GM21786 (cell line): ENCODE results near the gene SBF1.
"Not testable (repeated sequence)": the region's sequence is repeated elsewhere in the genome, so short reads cannot be mapped to it uniquely, and the experiment has no call there.

ENCODE experiments used
- ATAC-seq: cut with Tn5 transposase; IDR thresholded peaks from one replicate; pipeline ENCODE4 v1.9.1; 2021; ENCODE audit not compliant: unreplicated experiment

The SBF1 gene

GRCh38 chr22:50432131-50432876, 42.5 kb downstream of the SBF1 start:
- no peak for ATAC-seq

DNA sequence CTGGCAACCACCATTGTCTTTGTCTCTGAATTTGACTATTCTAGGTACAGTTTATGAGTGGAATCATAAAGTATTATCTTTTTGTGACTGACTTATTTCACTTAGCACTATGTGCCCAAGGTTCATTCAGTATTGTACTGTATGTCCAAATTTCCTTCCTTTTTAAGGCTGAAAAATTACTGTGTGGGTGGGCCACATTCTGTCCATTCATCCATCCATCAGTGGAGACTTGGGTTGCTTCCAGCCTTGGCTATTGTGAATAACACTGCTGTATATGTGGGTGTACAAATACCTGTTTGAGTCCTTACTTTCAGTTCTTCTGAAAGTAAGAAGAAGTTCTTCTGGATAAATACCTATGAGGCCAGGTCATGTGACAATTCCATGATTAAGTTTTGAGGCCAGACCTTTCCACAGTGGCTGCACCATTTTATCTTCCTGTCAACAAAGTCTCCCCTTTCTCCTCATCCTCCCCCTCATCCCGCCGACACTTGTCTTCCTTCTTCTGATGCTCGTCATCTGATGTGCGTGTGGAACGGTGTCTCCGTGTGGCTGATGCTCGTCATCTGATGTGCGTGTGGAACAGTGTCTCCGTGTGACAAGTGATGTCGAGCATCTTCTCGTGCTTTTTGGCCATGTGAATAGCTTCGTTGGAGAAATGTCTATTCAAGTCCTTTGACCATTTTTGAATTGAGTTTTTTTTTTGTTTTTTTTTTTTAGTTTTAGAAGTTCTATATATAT, 49.5 kb downstream of the SBF1 start:
- no peak for ATAC-seq

DNA sequence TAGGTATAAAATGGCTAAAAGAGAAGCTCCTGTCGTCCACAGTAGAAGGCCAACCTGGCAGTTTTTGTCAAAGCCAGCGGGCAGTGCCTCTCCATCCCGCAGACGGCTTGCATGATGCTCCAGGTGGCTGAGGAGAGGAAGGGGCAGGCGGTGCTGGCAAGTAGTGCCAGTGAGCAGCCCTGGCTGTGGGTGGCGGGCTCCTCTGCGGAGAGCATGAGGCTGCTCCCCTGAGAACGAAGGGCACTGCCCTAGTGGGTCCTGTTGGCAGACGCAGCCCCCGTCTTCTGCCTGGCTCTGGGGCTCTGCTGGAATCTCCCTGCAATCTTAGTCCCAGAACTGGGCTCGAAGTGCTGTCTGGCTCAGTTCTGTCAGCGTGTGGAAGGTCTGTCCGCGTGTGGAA, 50.9 kb downstream of the SBF1 start:
- ATAC-seq = no peak

DNA sequence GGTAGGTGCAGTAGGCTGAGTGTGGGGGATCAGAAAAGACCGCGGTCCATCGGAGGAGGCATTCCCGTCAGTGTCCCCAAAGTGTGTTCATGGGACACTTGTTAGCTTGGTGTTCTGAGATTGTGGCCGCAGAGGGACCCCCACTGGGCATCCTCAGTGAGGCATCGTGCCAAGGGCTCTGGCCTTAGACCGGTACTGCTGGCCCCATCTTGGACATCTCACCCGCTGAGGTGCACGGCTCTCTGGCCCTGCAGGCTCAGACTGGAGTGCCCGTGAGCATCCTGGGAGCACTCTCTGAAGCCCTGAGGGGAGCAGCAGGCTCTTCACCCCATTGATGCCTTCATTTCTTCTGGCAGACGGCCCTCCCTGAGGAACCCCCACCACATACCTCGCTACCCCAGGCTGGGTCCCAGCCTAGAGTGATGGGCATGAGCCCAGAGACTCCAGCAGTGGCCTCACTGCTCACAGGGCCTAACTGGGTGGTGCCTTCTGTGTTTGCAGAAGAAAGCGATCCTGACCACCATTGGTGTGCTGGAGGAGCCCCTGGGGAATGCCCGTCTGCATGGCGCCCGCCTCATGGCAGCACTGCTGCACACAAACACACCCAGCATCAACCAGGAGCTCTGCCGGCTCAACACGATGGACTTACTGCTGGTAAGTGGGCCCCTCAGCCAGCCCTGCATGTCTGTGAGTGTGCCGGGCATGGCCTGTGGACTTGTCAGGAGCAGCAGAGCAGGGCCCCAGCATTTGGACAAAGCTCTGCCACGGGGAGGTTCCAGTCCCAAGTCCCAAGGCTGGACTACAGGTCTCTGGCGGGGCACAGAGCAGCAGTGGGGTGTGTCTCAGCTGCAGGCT, 51.6 kb downstream of the SBF1 start:
- no peak for ATAC-seq

- ATAC-seq = no peak
Measured at GRCh38 chr22:50422046-50422445, 52.8 kb downstream of the SBF1 start.

DNA sequence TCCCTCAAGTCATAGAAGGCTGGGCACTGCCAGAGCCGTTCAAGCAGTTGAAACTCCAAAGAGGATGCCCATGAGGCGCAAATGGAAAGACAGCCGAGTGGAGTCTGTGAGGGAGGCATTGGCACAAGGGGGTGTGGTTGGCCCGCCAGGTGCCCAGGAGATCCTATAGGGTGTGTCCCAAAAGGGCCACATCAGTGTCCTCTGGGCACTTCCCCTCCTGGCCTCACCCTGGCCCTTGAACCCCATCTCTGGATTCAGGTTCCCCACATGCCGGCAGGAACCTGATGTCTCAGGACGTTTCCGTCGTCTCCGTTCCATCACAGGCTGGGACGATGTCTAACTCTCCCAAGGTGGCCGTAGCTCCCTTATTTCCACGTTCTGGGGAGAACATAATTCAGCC, 54.3 kb downstream of the SBF1 start:
- ATAC-seq = no peak

DNA sequence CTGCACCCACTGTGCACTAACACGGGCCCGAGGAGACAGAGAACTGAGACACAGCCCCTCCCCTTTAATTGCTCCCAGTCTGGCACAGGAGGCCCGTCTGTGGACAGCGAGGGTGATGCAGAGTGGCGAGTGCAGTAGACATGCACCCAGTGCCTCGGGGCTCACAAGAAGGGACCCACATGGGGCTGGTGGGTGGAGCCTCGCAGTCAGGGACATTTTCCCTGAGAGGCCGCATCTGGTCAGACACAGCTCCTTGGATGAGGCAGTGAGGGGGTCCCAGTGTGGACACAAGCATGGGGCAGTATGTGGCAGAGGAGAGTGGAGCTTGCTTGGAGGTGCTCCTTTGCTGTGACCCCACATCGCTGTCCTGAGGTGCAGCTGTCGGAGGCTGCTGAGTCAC, 54.8 kb downstream of the SBF1 start:
- no peak for ATAC-seq

- ATAC-seq = no peak
Measured at GRCh38 chr22:50419116-50419515, 55.7 kb downstream of the SBF1 start.

DNA sequence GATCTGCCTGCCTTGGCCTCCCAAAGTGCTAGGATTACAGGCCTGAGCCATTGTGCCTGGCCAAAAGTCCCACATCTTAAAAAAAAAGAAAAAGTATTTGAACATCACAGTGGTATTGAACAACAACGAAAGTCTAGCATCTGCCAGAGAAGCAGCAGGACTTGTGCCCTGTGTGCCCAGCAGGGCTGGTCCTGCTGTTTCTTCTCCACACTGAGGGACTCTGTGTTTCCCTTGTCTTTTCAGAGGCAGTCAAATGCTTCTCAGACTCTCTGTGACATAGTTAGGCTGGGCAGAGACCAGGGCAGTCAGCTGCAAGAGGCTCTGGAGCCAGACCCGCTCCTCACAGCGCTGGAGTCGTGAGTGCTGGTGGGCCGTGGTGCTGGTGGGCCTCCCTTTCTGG, 56.2 kb downstream of the SBF1 start:
- ATAC-seq = no peak

- no peak for ATAC-seq
Measured at GRCh38 chr22:50417411-50418210, 57.2 kb downstream of the SBF1 start.

DNA sequence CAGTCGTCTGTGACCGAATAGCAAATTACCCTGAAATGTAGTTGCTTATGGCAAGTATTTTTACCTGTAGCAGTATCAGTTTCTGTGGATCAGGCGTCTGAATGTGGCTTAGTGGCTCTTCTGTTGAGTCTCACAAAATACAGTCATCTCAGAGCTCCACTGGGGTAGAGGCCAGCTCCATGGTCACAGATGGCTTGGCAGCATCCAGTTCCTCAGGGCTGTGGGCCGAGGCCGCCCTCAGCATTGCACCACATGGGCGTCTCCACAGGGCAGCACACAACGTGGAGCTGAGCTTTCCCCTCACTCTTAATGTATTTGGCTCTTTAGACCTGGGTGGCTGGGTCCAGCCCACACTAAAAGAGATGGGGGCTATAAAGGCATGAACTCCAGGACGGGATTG, 57.8 kb downstream of the SBF1 start:
- ATAC-seq = no peak

DNA sequence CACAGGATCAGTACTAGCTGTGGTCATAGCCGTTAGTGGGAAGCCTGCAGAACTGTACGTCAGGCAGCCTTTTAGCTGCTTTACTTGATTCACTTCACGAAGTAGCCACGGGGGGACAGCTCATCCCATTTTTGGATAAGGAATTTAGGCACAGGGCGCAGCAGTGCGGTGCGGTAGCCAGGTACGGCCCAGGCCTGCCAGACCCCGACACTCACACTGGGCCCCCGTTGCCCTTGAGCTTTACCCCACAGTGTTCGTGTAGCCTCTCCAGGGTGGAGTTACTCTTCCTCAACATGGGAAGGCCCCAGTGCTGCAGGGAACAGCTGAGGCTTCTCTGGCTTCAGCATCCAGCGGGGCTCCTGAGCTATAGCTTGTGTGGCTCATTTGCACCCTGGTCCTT, 59.4 kb downstream of the SBF1 start:
- ATAC-seq = no peak

DNA sequence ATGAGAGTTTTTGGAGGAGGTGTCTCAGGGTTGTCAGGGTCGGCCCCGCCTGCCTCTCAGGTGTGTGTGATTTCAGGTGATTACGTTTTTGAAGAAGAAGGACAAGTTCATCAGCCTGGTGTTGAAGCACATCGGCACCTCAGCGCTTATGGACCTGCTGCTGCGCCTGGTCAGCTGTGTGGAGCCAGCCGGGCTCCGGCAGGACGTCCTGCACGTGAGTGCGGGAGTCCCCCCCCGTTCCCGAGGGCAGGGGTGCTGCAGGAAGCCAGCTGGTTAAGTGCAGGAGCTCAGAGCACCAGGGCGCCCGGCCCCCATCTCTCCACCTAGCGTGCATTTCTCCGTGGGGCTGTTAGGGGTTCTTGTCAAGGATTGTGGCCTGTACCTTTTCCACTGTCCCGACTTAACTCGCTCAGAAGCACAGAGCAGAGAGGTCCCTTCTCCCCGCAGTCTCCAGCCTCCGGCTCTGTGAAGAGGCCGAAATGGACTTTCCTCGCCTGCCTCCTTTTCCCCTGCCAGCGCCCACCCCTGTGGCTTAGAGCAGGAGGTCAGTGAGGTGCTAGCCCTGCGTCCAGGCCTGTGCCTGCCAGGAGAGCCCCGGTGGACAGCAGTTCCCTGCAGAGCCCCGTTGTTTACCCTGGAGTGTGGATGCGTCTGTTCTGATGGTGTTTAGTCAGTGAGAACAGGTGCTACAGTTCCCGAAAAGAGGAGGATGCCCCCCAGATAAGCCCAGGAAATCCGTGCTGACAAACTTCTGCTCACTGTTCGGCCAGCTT, 60.2 kb downstream of the SBF1 start:
- ATAC-seq = no peak

GRCh38 chr22:50408954-50409353, 65.9 kb downstream of the SBF1 start:
- ATAC-seq = not testable (repeated sequence)

DNA sequence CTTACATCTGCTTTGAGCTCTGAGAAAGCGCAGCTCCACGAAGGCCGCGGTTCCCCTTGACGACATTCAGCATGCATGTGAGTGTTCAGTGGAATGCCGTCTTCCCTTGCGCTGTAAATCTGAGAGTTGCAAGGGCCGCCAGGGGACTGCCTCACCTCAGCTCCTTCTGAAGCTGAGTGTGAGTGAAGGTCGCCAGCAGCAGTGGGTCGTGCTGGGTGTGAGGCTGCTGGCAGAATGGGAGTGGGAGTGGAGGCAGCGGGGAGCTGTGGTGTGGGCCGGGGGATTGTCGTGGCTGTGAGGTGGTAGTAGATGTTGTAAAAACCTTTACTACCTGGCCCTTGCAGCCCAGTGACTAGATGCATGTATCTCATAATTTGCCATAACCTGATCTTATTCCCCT, 66.5 kb downstream of the SBF1 start:
- ATAC-seq = no peak

GRCh38 chr22:50406416-50407170, 68.2 kb downstream of the SBF1 start:
- no peak for ATAC-seq

GRCh38 chr22:50403701-50404101, 71.1 kb downstream of the SBF1 start:
- no peak for ATAC-seq

GRCh38 chr22:50401907-50402306, 72.9 kb downstream of the SBF1 start:
- no peak for ATAC-seq

GRCh38 chr22:50400931-50401330, 73.9 kb downstream of the SBF1 start:
- no peak for ATAC-seq
